A549 (cell line): ENCODE measurements around the gene KCNMA1.

Experiments used
- EP300 ChIP-seq, 2 experiments: fragments of >200 bp; sonication (Bioruptor Twin); formaldehyde crosslinking; IDR thresholded peaks; 2 replicates in 1 of 2; 3 replicates in 1 of 2; pipeline ENCODE4 v1.6.1; 2016 to 2017
- ESRRA ChIP-seq: fragments of 150-350 bp; IDR thresholded peaks from 2 replicates; pipeline ENCODE4 v1.6.1; 2014; ENCODE audit warnings: mild to moderate bottlenecking, low read length, borderline replicate concordance
- MYC ChIP-seq: IDR thresholded peaks from 2 replicates; pipeline ENCODE4 v1.6.1; 2012; ENCODE audit warnings: mild to moderate bottlenecking, inconsistent platforms, low read length, improper control_type of control experiment, borderline replicate concordance
- RCOR1 ChIP-seq: fragments of 150-350 bp; IDR thresholded peaks from 2 replicates; pipeline ENCODE4 v1.6.1; 2014; ENCODE audit warnings: antibody characterized with exemption, low read length, low read depth
- SMC3 ChIP-seq: fragments of >200 bp; sonication (Bioruptor Twin); formaldehyde crosslinking; IDR thresholded peaks from 3 replicates; pipeline ENCODE4 v1.6.1; 2018; ENCODE audit warnings: inconsistent platforms
- ZNF302 ChIP-seq: fragments of 250-450 bp; sonication (Bioruptor Pico); IDR thresholded peaks from 2 replicates; pipeline ENCODE4 v1.9.0; 2021; ENCODE audit warnings: inconsistent platforms, mild to moderate bottlenecking, moderate library complexity
- TF ChIP-seq, protein P1 (sequence below): fragments of >200 bp; sonication (Bioruptor Twin); formaldehyde crosslinking; IDR thresholded peaks from 3 replicates; pipeline ENCODE4 v1.5.1; 2016
- TF ChIP-seq, protein P2 (sequence below): fragments of 200-600 bp; sonication (generic); IDR thresholded peaks from 2 replicates; pipeline ENCODE4 v1.6.1; 2016; ENCODE audit warnings: antibody characterized with exemption, mild to moderate bottlenecking, moderate library complexity

DNA sequence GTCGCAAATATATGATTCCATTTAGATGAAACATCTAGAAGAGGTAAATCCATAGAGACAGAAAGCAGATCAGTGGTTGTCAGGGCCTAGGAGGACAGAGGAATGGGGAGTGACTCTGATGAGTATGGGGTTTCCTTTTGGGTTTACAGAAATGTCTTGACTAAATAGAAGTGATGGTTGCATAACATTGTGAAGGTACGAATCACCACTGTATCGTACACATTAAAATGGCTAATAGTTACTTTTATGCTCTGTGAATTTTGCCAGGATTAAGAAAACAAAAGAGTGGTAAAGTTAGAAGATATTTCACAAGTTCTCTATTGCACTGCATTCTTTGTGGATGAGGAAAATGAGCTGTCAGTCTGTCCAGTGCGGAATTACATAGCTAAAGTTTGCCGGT lies 407.4 kb downstream of the KCNMA1 start:
- TF ChIP-seq, protein P1, sequence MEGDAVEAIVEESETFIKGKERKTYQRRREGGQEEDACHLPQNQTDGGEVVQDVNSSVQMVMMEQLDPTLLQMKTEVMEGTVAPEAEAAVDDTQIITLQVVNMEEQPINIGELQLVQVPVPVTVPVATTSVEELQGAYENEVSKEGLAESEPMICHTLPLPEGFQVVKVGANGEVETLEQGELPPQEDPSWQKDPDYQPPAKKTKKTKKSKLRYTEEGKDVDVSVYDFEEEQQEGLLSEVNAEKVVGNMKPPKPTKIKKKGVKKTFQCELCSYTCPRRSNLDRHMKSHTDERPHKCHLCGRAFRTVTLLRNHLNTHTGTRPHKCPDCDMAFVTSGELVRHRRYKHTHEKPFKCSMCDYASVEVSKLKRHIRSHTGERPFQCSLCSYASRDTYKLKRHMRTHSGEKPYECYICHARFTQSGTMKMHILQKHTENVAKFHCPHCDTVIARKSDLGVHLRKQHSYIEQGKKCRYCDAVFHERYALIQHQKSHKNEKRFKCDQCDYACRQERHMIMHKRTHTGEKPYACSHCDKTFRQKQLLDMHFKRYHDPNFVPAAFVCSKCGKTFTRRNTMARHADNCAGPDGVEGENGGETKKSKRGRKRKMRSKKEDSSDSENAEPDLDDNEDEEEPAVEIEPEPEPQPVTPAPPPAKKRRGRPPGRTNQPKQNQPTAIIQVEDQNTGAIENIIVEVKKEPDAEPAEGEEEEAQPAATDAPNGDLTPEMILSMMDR, result no peak
- TF ChIP-seq SMC3 (no peak), EP300 (IDR thresholded peaks at IDR 0.05) (no peak), ESRRA (no peak), MYC (no peak), RCOR1 (no peak), ZNF302 (CRISPR knock-in tag) (no peak)
- TF ChIP-seq, protein P2, sequence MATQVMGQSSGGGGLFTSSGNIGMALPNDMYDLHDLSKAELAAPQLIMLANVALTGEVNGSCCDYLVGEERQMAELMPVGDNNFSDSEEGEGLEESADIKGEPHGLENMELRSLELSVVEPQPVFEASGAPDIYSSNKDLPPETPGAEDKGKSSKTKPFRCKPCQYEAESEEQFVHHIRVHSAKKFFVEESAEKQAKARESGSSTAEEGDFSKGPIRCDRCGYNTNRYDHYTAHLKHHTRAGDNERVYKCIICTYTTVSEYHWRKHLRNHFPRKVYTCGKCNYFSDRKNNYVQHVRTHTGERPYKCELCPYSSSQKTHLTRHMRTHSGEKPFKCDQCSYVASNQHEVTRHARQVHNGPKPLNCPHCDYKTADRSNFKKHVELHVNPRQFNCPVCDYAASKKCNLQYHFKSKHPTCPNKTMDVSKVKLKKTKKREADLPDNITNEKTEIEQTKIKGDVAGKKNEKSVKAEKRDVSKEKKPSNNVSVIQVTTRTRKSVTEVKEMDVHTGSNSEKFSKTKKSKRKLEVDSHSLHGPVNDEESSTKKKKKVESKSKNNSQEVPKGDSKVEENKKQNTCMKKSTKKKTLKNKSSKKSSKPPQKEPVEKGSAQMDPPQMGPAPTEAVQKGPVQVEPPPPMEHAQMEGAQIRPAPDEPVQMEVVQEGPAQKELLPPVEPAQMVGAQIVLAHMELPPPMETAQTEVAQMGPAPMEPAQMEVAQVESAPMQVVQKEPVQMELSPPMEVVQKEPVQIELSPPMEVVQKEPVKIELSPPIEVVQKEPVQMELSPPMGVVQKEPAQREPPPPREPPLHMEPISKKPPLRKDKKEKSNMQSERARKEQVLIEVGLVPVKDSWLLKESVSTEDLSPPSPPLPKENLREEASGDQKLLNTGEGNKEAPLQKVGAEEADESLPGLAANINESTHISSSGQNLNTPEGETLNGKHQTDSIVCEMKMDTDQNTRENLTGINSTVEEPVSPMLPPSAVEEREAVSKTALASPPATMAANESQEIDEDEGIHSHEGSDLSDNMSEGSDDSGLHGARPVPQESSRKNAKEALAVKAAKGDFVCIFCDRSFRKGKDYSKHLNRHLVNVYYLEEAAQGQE, result no peak
